K562 (cell line): Measurements from ENCODE around the gene PYDC1. TPM values are rescaled to one million over a fixed set of nuclear protein-coding genes. Genes with fewer than 3 reads are reported as not detected.

Source experiments
- ATAC-seq: fragments of 200-7000 bp; cut with Tn5 transposase; 3 replicates; pipeline ENCODE4 v1.9.1; 2020; ENCODE audit warnings: moderate library complexity
- BruUV-seq: library from RNA; stranded (reverse); fragments of 400-500 nt; replicated peaks from 2 replicates; lab custom pipeline; 2021; lab: Mats Ljungman, UMichigan
- CTCF ChIA-PET: fragments of 300-600 bp; formaldehyde crosslinking; extraction: SDS; loops from one replicate; lab custom pipeline; 2021; ENCODE audit warnings: low intra/inter-chr PET ratio; lab: Yijun Ruan, JAX
- POLR2A ChIA-PET: fragments of 300-600, 350-650 bp; sonication (Branson Sonifier 250); formaldehyde crosslinking; extraction: SDS; loops from one replicate; lab custom pipeline; 2021; ENCODE audit warnings: antibody characterized with exemption, inconsistent platforms; lab: Yijun Ruan, JAX
- DNase-seq, 4 experiments: peaks; one replicate each; pipeline versions ENCODE4 v3.0.0 to v3.0.0-alpha.2; 2011 to 2018; ENCODE audit warnings: low spot score in 3 of 4, mixed read lengths in 3 of 4; ENCODE audit errors: extremely low read depth in 1 of 4
- FAIRE-seq: peaks from 2 replicates; lab custom pipeline; 2011; peaks lifted over from hg19 to GRCh38; lab: Jason Lieb, UNC
- H2AFZ ChIP-seq: 2 replicates; pipeline ENCODE4 v1.6.0; 2011; ENCODE audit warnings: low read depth, low read length, control low read depth, inconsistent platforms
- H3K27ac ChIP-seq: fragments of 200-600 bp; 3 replicates; pipeline ENCODE4 v1.8.0; 2011; ENCODE audit warnings: low read depth, mild to moderate bottlenecking, control low read depth, inconsistent platforms, low read length, moderate library complexity, mixed read lengths; ENCODE audit errors: extremely low read depth
- H3K27me3 ChIP-seq, 2 experiments: fragments of 300-600 bp in 1 of 2; 2 replicates in 1 of 2; 3 replicates in 1 of 2; pipeline versions ENCODE4 v1.6.0 to v1.8.0; 2011; ENCODE audit warnings: inconsistent platforms in 2 of 2, low read length in 2 of 2, mild to moderate bottlenecking in 1 of 2, mixed read lengths in 1 of 2, moderate library complexity in 1 of 2; ENCODE audit not compliant: control insufficient read depth in 2 of 2, insufficient read depth in 2 of 2
- H3K36me3 ChIP-seq: fragments of 300-600 bp; 3 replicates; pipeline ENCODE4 v1.8.0; 2011; ENCODE audit warnings: mild to moderate bottlenecking, low read length, inconsistent platforms; ENCODE audit not compliant: control insufficient read depth, insufficient read depth
- H3K4me1 ChIP-seq, 2 experiments: fragments of 200-600 bp in 1 of 2; replicated peaks in 1 of 2; 2 replicates in 1 of 2; 3 replicates in 1 of 2; pipeline versions ENCODE4 v1.5.1 to v1.8.0; 2011; ENCODE audit warnings: inconsistent platforms in 2 of 2, low read length in 2 of 2, mild to moderate bottlenecking in 1 of 2, mixed read lengths in 1 of 2, moderate library complexity in 1 of 2; ENCODE audit not compliant: control insufficient read depth in 2 of 2, insufficient read depth in 2 of 2
- H3K4me2 ChIP-seq: 2 replicates; pipeline ENCODE4 v1.6.1; 2011; ENCODE audit warnings: low read length, control low read depth, inconsistent platforms, mixed read lengths; ENCODE audit not compliant: insufficient read depth
- H3K4me3 ChIP-seq: fragments of 200-600 bp; sonication (generic), shearing (Covaris generic); 2 replicates; pipeline ENCODE4 v1.5.1; 2016; ENCODE audit warnings: control low read depth, inconsistent platforms
- H3K79me2 ChIP-seq: fragments of 200-600 bp; 3 replicates; pipeline ENCODE4 v1.8.0; 2011; ENCODE audit warnings: low read length, inconsistent platforms; ENCODE audit not compliant: control insufficient read depth, insufficient read depth
- H3K9ac ChIP-seq, 2 experiments: 2 replicates each; pipeline versions ENCODE4 v1.6.0 to v1.6.1; 2011; ENCODE audit warnings: low read depth in 2 of 2, low read length in 2 of 2, control low read depth in 1 of 2, inconsistent platforms in 1 of 2, mild to moderate bottlenecking in 1 of 2, mixed read lengths in 1 of 2; ENCODE audit not compliant: insufficient read depth in 1 of 2
- H3K9me1 ChIP-seq: one replicate; pipeline ENCODE4 v1.6.0; 2011; ENCODE audit warnings: inconsistent platforms, mild to moderate bottlenecking, low read length, moderate library complexity; ENCODE audit not compliant: control insufficient read depth, insufficient read depth
- H3K9me3 ChIP-seq: replicated peaks from 2 replicates; pipeline ENCODE4 v1.5.1; 2011; ENCODE audit warnings: low read depth, low read length, inconsistent platforms; ENCODE audit not compliant: control insufficient read depth, insufficient read depth
- H4K20me1 ChIP-seq: replicated peaks from 2 replicates; pipeline ENCODE4 v1.6.1; 2011; ENCODE audit warnings: low read length, inconsistent platforms, mixed read lengths; ENCODE audit not compliant: control insufficient read depth, insufficient read depth
- E2F8 ChIP-seq: fragments of 450-650 bp; IDR thresholded peaks from 2 replicates; pipeline ENCODE4 v1.7.1; 2018; ENCODE audit warnings: mild to moderate bottlenecking, low read depth; ENCODE audit not compliant: partially characterized antibody
- FOXJ2 ChIP-seq: fragments of 200-800 bp; sonication (Bioruptor generic); IDR thresholded peaks from 2 replicates; pipeline ENCODE4 v1.6.1; 2016; ENCODE audit warnings: missing genetic modification characterization, missing compliant biosample characterization
- HBP1 ChIP-seq: fragments of 450-650 bp; formaldehyde crosslinking; IDR thresholded peaks from 2 replicates; pipeline ENCODE4 v1.4.0; 2022; ENCODE audit warnings: missing genetic modification characterization
- NBN ChIP-seq: fragments of 450-650 bp; IDR thresholded peaks from 2 replicates; pipeline ENCODE4 v1.6.1; 2016; ENCODE audit warnings: low read depth, mild to moderate bottlenecking
- NFYB ChIP-seq: IDR thresholded peaks from 2 replicates; pipeline ENCODE4 v1.6.1; 2011; ENCODE audit warnings: mild to moderate bottlenecking, moderate library complexity; ENCODE audit not compliant: insufficient read length; ENCODE audit errors: extremely low read depth
- NUFIP1 ChIP-seq: fragments of 450-650 bp; IDR thresholded peaks from 2 replicates; pipeline ENCODE4 v1.6.1; 2018; ENCODE audit not compliant: partially characterized antibody
- POLR2AphosphoS2 ChIP-seq: IDR thresholded peaks from 2 replicates; pipeline ENCODE4 v1.6.1; 2012; ENCODE audit warnings: low read length, improper control_type of control experiment
- RBM39 ChIP-seq: fragments of 200-400 bp; formaldehyde crosslinking; optimal IDR thresholded peaks from 2 replicates; pipeline ENCODE3; 2018; ENCODE audit warnings: low read depth, low read length
- RFX5 ChIP-seq: IDR thresholded peaks from 2 replicates; pipeline ENCODE4 v1.6.1; 2011; ENCODE audit warnings: low read depth, mild to moderate bottlenecking, improper control_type of control experiment, low read length
- TEAD1 ChIP-seq, 2 experiments: fragments of 450-650 bp in 1 of 2; sonication (generic) in 1 of 2; formaldehyde crosslinking; IDR thresholded peaks; 2 replicates each; pipeline versions ENCODE4 v1.4.0 to v1.8.0; 2020 to 2022; ENCODE audit warnings: mild to moderate bottlenecking in 2 of 2, missing genetic modification reagents in 1 of 2
- THRB ChIP-seq: fragments of 450-650 bp; formaldehyde crosslinking; conservative IDR thresholded peaks from 2 replicates; pipeline ENCODE4 v1.4.0; 2022; ENCODE audit warnings: mild to moderate bottlenecking, missing genetic modification characterization
- ZFP36 ChIP-seq: fragments of 150-350 bp; IDR thresholded peaks from 2 replicates; pipeline ENCODE4 v1.6.1; 2018; ENCODE audit warnings: low read length, low read depth; ENCODE audit not compliant: partially characterized antibody
- WGBS: fragments of 100-300 bp; shearing (Covaris generic); methylation state at CpG from one replicate; pipeline ENCODE4 v1.1.6; 2016; ENCODE audit warnings: low coverage, mixed read lengths; ENCODE audit not compliant: insufficient coverage; ENCODE audit errors: missing lambda C conversion rate; 5-methylcytosine and 5-hydroxymethylcytosine counted together
- in situ Hi-C: fragments of 300-500 bp; cut with MboI; formaldehyde crosslinking; loops from 4 replicates; pipeline ENCODE4 v1.15.0; 2018; ENCODE audit warnings: inconsistent platforms, mixed read lengths
- intact Hi-C: fragments of 100-400 bp; cut with micrococcal nuclease; formaldehyde crosslinking; loops from 2 replicates; pipeline ENCODE4 v1.14.2; 2022
- polyA plus RNA-seq, 8 experiments: library from polyadenylated mRNA; depleted of rRNA in 4 of 8; stranded (reverse) in 5 of 8; unstranded in 3 of 8; fragments of >200 nt; fragmentation: Nextera tagmentation in 2 of 8; fragmentation: Illumina TruSeq in 1 of 8; extraction: Ambion mirVana in 2 of 8; extraction: Trizol in 1 of 8; gene quantifications; 2 replicates each; pipeline versions ENCODE4 v1.2.1 to v1.2.3, GENCODE V29; 2011 to 2014; ENCODE audit warnings: inconsistent platforms in 1 of 8, missing spikeins in 1 of 8
- total RNA-seq, 7 experiments: library from RNA; depleted of rRNA in 6 of 7; stranded (reverse); fragments of >200 nt in 6 of 7; fragmentation: Illumina TruSeq in 2 of 7; extraction: Trizol in 2 of 7; gene quantifications; 2 replicates each; pipeline versions ENCODE4 v1.2.1 to v1.2.3, GENCODE V29; 2011 to 2021; ENCODE audit warnings: low replicate concordance in 1 of 7

The PYDC1 gene
- total and polyA plus RNA-seq, 9 of the 15 experiments (the other 6 are each of a cell fraction or from before 2014, with no cell fraction given) = not detected

DNA sequence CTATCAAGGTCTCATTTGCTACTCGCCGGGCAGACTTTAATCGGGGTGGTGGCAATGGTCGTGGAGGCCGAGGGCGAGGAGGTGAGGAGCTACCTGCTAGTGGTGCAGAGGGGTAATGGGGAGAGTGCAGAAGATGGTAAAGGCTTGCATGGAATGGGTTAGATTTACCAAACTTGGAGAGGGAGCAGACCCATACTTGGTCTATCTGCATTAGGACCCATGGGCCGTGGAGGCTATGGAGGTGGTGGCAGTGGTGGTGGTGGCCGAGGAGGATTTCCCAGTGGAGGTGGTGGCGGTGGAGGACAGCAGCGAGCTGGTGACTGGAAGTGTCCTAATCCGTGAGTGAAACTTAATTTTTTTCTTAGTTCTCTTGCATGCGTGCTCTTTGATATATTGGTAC is 26.9 kb downstream of the PYDC1 start (continued):
- TF ChIP-seq NFYB = no peak
- TF ChIP-seq NUFIP1 = no peak
- TF ChIP-seq POLR2AphosphoS2 = peak; percentile 65; the same call in 1 of the 2 replicates
- TF ChIP-seq NBN = no peak
- TF ChIP-seq FOXJ2 (tag) = no peak
- no peak for TF ChIP-seq RFX5
- TF ChIP-seq RBM39 = peak; percentile 12
- TF ChIP-seq E2F8 = no peak
- TF ChIP-seq ZFP36 = no peak

GRCh38 chr16:31189412-31189778 is 27.5 kb downstream of the PYDC1 start:
- POLR2A ChIA-PET = interaction anchor here (0.6 to 8.2 kb wide), 10 partner anchors 9 to 127 kb away, joined by 3 to 63 read pairs (median 4); partner anchors contain the start of genes FUS, KAT8, PYCARD and TRIM72
- no TSS peak for BruUV-seq
- peak; percentile 31; the same call in 1 of the 2 replicates for TF ChIP-seq THRB (CRISPR knock-in tag)
- 0 out of 4 replicates have a peak, but pooled peaks of 1 of the 2 experiments have one; percentile 15 for TF ChIP-seq TEAD1 (CRISPR knock-in tag; IDR thresholded peaks at IDR 0.05)
- TF ChIP-seq HBP1 (CRISPR knock-in tag) = peak; percentile 12; the same call in 1 of the 2 replicates
- TF ChIP-seq E2F8 = peak; percentile 21

More at GRCh38 chr16:31189412-31189778, 27.5 kb downstream of the PYDC1 start:
- ATAC-seq (no peak), DNase-seq (peak in 1 of 4 experiments; percentile 4), FAIRE-seq (no peak)
- intact Hi-C loops (loop anchor here (10.0 kb wide), 1 partner anchor 255 kb away; the partner anchor contains the start of gene ZNF843), in situ Hi-C loops (no loop called here)
- H3K9me1 ChIP-seq = peaks cover 3% of the 10 kb centered on the region
- H3K9me3 ChIP-seq = no peaks in the 10 kb centered on the region
- no peak overlapping the region for H2AFZ ChIP-seq
- WGBS = 95% methylated on average over 2 of the region's 2 CpGs
- H3K4me1 ChIP-seq = peaks cover 0 to 3% of the 10 kb centered on the region in 2 experiments; a peak in 2 of 5 replicates
- CTCF ChIA-PET = no interaction called here
- H4K20me1 ChIP-seq = peaks cover 17% of the 10 kb centered on the region
- H3K27ac ChIP-seq = no peak overlapping the region
- no peaks in the 10 kb centered on the region for H3K27me3 ChIP-seq
- H3K9ac ChIP-seq = no peak overlapping the region
- H3K4me2 ChIP-seq = no peak overlapping the region
- H3K79me2 ChIP-seq = peaks cover 60% of the 10 kb centered on the region
- no peak overlapping the region for H3K4me3 ChIP-seq
- H3K36me3 ChIP-seq = peaks cover 99% of the 10 kb centered on the region
